ENCODE results near the gene PPP1R37.
A peak's percentile ranks its signal among the peaks of the same experiment; 100 is the strongest.

Gene PPP1R37

GRCh38 chr19:45175515-45176345, 82.8 kb downstream of the PPP1R37 start:
- no peak for DNase-seq

DNA sequence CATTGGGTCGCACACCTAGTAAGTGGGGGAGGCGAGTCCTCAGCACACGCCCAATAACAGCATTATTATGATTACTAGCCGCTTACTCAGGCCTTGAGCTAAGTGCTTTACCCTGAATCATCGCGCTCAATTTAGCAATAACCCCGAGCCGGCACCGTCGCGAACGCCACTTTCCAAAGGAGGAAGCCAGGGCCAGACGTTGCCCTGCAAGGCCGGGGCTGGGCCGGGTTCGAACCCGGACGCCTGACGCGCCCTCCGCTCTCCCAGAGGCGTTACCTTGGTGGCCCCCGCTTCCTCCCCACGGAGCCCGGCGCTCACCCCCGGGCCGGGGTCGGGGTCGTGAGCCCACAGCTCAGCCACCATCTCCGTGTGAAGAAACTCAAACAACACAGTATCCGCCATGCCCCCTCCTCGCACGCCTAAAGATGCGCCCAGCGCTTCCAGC, 84.9 kb downstream of the PPP1R37 start, which contains the start of gene TRAPPC6A:
Gene TRAPPC6A (minus strand): TSS at position 421 of the 445 bp plus-strand sequence. CDS start 19 bp downstream, at position 402.
- DNase-seq = no peak

GRCh38 chr19:45178262-45179071, 85.5 kb downstream of the PPP1R37 start, which contains the start of gene BLOC1S3:
Gene BLOC1S3 (plus strand): TSS chr19:45178784. CDS start chr19:45179297, 513 bp downstream.
- DNase-seq = peak; percentile 100

DNA sequence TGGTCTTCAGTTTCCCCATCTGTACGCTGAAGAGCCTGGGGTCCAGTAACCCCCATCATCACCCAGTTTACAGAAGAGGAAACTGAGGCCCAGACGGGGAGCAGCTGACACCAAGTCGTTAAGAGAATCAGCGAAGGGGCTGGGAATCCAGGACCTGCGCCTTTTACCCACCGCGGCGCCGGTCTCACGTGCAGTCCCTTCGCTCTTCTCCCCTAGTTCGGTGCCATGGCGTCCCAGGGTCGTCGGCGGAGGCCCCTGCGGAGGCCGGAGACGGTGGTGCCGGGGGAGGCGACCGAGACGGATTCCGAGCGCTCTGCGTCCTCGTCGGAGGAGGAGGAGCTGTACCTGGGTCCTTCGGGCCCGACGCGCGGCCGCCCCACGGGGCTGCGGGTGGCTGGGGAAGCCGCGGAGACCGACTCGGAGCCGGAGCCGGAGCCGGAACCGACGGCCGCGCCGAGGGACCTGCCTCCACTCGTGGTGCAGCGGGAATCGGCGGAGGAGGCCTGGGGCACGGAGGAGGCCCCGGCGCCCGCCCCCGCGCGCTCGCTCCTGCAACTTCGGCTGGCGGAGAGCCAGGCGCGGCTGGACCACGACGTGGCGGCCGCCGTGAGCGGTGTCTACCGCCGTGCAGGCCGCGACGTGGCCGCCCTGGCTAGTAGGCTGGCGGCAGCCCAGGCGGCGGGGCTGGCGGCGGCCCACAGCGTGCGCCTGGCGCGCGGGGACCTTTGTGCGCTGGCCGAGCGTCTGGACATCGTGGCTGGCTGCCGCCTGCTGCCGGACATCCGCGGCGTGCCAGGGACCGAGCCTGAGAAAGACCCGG, 86.3 kb downstream of the PPP1R37 start:
- no peak for DNase-seq

DNA sequence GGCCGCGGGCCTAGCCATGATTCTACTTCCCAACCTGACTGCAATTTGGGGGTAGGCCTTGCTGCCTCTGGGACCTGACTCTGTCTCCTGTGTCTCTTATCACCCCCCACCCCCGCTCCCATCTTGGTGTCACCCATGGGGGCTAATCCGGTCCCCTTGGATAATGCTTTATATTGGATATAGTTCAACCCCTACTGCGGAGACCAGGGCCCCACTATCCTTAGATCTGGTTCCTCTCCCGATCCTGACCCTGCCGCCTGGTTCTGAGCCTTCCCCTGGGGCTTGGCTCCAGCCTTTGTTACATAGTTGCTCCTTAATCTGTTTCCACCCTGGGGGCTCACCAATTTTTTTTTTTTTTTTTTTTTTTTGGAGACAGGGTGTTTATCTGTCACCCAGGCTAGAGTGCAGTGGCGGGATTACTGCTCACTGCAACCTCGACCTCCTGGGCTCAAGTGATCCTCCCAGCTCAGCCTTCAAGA, 87.0 kb downstream of the PPP1R37 start:
- no peak for DNase-seq

DNA sequence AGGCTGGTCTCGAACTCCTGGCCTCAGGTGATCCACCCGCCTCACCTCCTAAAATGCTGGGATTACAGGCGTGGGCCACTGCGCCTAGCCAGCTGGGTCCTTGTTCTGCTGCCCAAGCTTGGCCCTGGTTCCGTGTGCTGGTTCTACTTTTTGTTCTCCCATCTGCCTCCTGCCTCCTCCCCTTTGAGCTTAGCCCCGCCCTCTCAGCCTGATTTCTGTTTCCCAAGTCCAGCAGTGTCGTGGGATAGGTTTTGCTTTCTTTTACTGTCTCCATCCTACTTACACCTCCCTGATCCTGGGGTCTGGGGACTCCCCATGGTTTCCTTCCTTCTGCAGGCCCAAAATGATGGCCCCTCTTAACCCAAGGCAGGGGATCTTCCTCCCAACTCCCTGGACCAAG, 88.0 kb downstream of the PPP1R37 start:
- no peak for DNase-seq

DNA sequence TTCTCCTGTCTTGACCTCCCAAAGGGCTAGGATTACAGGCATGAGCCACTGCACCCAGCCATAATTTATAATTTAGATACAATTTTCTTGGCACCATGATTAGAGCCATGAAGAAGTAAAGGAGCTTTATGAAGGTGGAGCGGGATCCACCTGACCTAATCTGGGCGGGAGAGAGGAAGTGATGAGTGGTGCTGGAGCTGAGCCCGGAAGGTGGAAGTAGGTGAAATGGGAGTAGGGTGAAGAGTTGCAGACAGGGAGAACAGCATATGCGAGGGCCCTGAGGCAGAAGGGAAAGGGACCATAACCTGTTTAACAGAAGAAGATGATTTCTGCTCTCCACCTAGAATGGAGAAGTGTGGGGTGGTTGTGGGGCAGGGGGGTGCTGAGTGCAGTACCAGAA, 89.8 kb downstream of the PPP1R37 start:
- no peak for DNase-seq

DNA sequence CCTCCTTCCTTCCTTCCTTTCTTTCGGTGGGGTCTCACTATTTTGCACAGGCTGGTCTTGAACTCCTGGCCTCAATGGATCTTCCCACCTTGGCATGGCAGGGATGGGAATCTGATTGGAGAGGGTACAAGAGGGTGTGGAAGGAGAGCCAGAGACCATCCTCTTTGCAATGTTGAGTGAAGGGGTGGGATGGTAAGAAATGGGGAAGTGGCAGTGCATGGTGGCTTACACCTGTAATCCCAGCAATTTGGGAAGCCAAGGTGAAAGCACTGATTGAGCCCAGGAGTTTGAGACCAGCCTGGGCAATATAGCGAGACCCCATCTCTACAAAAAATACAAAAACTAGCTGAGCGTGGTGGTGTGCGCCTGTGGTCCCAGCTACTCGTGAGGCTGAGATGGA, 91.1 kb downstream of the PPP1R37 start:
- no peak for DNase-seq

- no peak for DNase-seq
These were observed 93.7 kb downstream of the PPP1R37 start for GRCh38 chr19:45186509-45187334.

DNA sequence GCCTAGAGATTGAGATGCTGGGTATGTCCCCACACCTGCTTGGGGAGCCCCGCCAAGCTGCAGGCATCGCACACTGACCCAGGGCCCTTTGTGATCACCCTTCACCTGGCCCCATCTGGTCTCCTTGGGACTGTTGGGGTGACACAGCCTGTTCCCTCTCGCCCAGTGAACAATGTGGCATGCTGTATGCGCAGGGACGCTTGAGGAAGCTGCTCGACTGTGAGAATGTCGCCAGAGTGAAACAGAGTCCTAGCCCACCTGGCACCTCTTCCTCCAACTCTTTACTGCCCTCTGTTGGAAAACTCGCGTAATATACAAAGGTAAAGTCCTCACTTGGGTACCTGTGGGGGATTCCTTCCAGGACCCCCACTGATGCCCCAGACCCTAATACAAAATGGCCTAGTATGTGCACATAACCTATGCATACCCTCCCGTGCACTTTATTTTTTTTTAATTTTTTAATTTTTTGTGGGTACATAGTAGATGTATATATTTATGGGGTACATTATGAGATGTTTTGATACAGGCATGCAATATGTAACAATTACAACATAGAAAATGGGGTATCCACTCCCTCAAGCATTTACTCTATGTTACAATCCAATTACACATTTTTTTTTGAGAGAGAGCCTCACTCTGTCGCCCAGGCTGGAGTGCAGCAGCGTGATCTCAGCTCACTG, 94.6 kb downstream of the PPP1R37 start:
- DNase-seq = no peak

GRCh38 chr19:45189971-45190370, 97.0 kb downstream of the PPP1R37 start:
- no peak for DNase-seq

DNA sequence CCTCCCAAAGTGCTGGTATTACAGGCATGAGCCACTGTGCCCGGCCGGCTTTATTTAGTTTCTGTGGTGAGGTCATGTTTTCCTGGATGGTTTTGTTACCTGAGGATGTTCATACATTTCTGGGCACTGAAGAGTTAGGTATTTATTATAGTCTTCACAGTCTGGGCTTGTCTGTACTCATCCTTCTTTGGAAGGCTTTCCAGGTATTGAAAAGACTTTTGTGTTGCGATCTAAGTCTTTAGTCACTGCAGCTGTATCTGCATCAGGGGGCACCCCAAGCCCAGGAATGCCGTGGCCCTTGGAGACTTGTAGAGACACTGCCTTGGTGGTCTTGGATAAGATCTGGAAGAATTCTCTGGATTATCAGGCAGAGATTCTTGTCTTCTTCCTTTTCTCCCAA, 98.4 kb downstream of the PPP1R37 start:
- no peak for DNase-seq

DNA sequence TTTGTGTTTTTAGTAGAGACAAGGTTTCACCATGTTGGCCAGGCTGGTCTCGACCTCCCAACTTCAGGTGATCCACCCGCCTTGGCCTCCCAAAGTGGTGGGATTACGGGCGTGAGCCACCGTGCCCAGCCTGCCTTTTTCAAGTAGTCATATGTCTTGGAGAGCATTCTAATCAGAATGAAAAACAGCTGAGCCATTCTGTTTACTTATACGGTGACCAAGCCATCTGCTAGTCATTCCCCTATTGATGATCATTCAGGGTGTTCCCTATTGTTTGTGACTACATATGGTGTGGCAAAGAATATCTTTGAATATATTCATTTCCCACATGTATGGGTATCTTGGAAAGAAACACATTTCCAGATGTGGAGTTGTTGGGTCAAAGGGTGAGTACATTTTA, 102.8 kb downstream of the PPP1R37 start:
- no peak for DNase-seq

All from NCI-H1436 treated with DMSO at 0.1 percent for 48 hours (cell line).